Keratinocyte (primary cell): ENCODE data around the gene UMAD1. TPM values are rescaled to one million over a fixed set of nuclear protein-coding genes. Genes with fewer than 3 reads are reported as not detected.

Source experiments
- DNase-seq: peaks from one replicate; pipeline ENCODE4 v3.0.0-alpha.2; 2011; ENCODE audit warnings: low read depth, missing footprints, low spot score
- FAIRE-seq: peaks from 2 replicates; lab custom pipeline; 2011; peaks lifted over from hg19 to GRCh38; lab: Jason Lieb, UNC
- H2AFZ ChIP-seq: 2 replicates; pipeline ENCODE4 v1.6.0; 2012; ENCODE audit warnings: low read length, control low read depth, inconsistent platforms; ENCODE audit not compliant: control insufficient read depth
- H3K27ac ChIP-seq: 2 replicates; pipeline ENCODE4 v1.5.1; 2011; ENCODE audit warnings: low read length; ENCODE audit not compliant: control insufficient read depth, insufficient read depth
- H3K27me3 ChIP-seq: 3 replicates; pipeline ENCODE4 v1.6.0; 2011; ENCODE audit warnings: low read length; ENCODE audit not compliant: control insufficient read depth, insufficient read depth; ENCODE audit errors: extremely low read depth
- H3K36me3 ChIP-seq, 2 experiments: 2 replicates in 1 of 2; 3 replicates in 1 of 2; pipeline ENCODE4 v1.5.1; 2011; ENCODE audit warnings: low read length in 2 of 2, mild to moderate bottlenecking in 1 of 2; ENCODE audit not compliant: control insufficient read depth in 2 of 2, insufficient read depth in 2 of 2; ENCODE audit errors: extremely low read depth in 1 of 2
- H3K4me1 ChIP-seq: 3 replicates; pipeline ENCODE4 v1.5.1; 2011; ENCODE audit warnings: low read length; ENCODE audit not compliant: control insufficient read depth, insufficient read depth; ENCODE audit errors: extremely low read depth
- H3K4me2 ChIP-seq: 3 replicates; pipeline ENCODE4 v1.6.0; 2011; ENCODE audit warnings: low read depth, low read length; ENCODE audit not compliant: control insufficient read depth, insufficient read depth; ENCODE audit errors: extremely low read depth
- H3K4me3 ChIP-seq, 3 experiments: fragments of 200-600 bp in 1 of 3; sonication (generic) in 1 of 3; 2 replicates in 2 of 3; 3 replicates in 1 of 3; pipeline ENCODE4 v1.5.1; 2011 to 2016; ENCODE audit warnings: low read length in 3 of 3, mild to moderate bottlenecking in 3 of 3, control low read depth in 2 of 3, inconsistent platforms in 1 of 3, low read depth in 1 of 3, mixed read lengths in 1 of 3, mixed run types in 1 of 3, moderate library complexity in 1 of 3; ENCODE audit not compliant: control insufficient read depth in 2 of 3, insufficient read depth in 2 of 3; ENCODE audit errors: extremely low read depth in 1 of 3
- H3K79me2 ChIP-seq: 2 replicates; pipeline ENCODE4 v1.6.0; 2012; ENCODE audit warnings: low read length; ENCODE audit not compliant: control insufficient read depth, insufficient read depth
- H3K9ac ChIP-seq: 3 replicates; pipeline ENCODE4 v1.6.0; 2011; ENCODE audit warnings: low read length; ENCODE audit not compliant: control insufficient read depth, insufficient read depth; ENCODE audit errors: extremely low read depth
- H3K9me1 ChIP-seq: 3 replicates; pipeline ENCODE4 v1.6.0; 2011; ENCODE audit warnings: low read length; ENCODE audit not compliant: control insufficient read depth, insufficient read depth; ENCODE audit errors: extremely low read depth
- H3K9me3 ChIP-seq: 2 replicates; pipeline ENCODE4 v1.5.1; 2012; ENCODE audit warnings: low read depth, low read length; ENCODE audit not compliant: control insufficient read depth
- H4K20me1 ChIP-seq: 3 replicates; pipeline ENCODE4 v1.6.0; 2011; ENCODE audit warnings: low read length; ENCODE audit not compliant: control insufficient read depth, insufficient read depth; ENCODE audit errors: extremely low read depth
- EZH2 ChIP-seq: IDR thresholded peaks from one replicate; pipeline ENCODE4 v1.6.1; 2012; ENCODE audit warnings: inconsistent platforms, mild to moderate bottlenecking, low read length, moderate library complexity
- dilution Hi-C: fragments of 300-500 bp; cut with MboI; formaldehyde crosslinking; loops from one replicate; pipeline ENCODE4 v1.7.0; 2020; ENCODE audit warnings: low sequenced_read_pairs; ENCODE audit not compliant: extremely low pct_ligation_motif_present
- polyA plus RNA-seq, 5 experiments: library from polyadenylated mRNA; depleted of rRNA in 3 of 5; stranded (reverse) in 3 of 5; stranded (forward) in 1 of 5; unstranded in 1 of 5; fragments of >200 nt; gene quantifications; 1 replicate in 1 of 5; 2 replicates in 3 of 5; 3 replicates in 1 of 5; pipeline versions ENCODE4 v1.2.1 to v1.2.3, GENCODE V29; 2011 to 2012; ENCODE audit warnings: missing spikeins in 2 of 5, low read depth in 1 of 5, low replicate concordance in 1 of 5
- TF ChIP-seq, protein P1 (sequence below), 3 experiments: IDR thresholded peaks in 1 of 3; conservative IDR thresholded peaks in 1 of 3; optimal IDR thresholded peaks in 1 of 3; 2 replicates in 2 of 3; 3 replicates in 1 of 3; pipeline versions ENCODE3 to v1.5.1; 2011; ENCODE audit warnings: low read length in 3 of 3, mild to moderate bottlenecking in 3 of 3, moderate library complexity in 2 of 3, control low read depth in 1 of 3, inconsistent platforms in 1 of 3; ENCODE audit not compliant: insufficient read depth in 2 of 3; ENCODE audit errors: extremely low read depth in 1 of 3

The UMAD1 gene
- polyA plus RNA-seq, 1 donor (not counting 4 experiments of a cell fraction or from before 2014, with no cell fraction given), result 18.2 TPM

DNA sequence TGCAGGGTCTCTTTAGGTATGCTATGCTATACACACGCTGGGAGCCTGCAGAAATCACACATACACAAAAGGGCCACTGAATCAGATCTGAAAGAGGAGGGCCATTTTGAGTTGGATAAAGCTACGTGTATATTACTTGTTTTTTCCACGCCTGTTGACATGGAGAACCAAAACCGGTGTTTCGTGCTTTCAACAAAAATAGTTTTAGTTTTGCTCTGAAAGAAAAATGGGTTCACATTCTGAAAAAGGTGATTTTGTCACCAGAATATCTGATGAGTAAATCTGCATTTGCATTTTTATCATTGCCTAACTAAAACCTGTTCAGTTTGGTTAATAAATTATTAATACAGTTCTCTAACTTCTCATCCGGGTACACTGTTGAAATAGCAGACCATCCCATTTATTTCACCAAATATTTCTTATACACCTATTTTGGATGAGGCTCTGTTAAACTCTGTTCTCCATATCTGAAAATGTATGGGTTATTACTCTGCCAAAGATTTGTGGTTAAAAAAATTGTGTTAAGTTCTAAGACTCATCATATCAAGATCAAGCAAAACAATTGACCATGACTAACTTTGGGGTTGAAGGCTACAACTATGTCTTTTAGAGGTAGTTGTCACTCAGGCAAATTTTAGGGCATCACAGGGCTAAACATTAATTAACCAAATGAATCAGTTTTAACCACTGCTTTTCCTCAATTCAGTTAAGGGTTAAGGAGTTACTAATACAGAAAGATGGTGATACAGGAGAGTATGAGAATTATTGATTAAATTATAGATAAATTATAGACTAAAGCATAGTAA, 179.1 kb downstream of the UMAD1 start:
- Histone ChIP-seq H3K4me1 (no peaks in the 10 kb centered on the region), H3K27me3 (no peaks in the 10 kb centered on the region), H3K4me2 (no peak overlapping the region), H2AFZ (no peak overlapping the region), H3K27ac (no peak overlapping the region), H3K36me3 (no peaks in the 10 kb centered on the region), H3K4me3 (no peak overlapping the region), H3K9me3 (no peaks in the 10 kb centered on the region), H4K20me1 (no peaks in the 10 kb centered on the region), H3K9ac (no peak overlapping the region), H3K79me2 (no peaks in the 10 kb centered on the region), H3K9me1 (no peaks in the 10 kb centered on the region)
- no peak for FAIRE-seq
- no peak for DNase-seq
- dilution Hi-C loops, result no loop called here
- TF ChIP-seq EZH2, result no peak
- TF ChIP-seq, protein P1, sequence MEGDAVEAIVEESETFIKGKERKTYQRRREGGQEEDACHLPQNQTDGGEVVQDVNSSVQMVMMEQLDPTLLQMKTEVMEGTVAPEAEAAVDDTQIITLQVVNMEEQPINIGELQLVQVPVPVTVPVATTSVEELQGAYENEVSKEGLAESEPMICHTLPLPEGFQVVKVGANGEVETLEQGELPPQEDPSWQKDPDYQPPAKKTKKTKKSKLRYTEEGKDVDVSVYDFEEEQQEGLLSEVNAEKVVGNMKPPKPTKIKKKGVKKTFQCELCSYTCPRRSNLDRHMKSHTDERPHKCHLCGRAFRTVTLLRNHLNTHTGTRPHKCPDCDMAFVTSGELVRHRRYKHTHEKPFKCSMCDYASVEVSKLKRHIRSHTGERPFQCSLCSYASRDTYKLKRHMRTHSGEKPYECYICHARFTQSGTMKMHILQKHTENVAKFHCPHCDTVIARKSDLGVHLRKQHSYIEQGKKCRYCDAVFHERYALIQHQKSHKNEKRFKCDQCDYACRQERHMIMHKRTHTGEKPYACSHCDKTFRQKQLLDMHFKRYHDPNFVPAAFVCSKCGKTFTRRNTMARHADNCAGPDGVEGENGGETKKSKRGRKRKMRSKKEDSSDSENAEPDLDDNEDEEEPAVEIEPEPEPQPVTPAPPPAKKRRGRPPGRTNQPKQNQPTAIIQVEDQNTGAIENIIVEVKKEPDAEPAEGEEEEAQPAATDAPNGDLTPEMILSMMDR (optimal IDR thresholded peaks at IDR 0.05 in 1 of 3, IDR thresholded peaks at IDR 0.05 in 1 of 3, conservative IDR thresholded peaks at IDR 0.05 in 1 of 3; ENCODE audit: extremely low read depth in 1 of 3, insufficient read depth in 2 of 3, low read length in 3 of 3), result no peak

GRCh38 chr7:7820409-7820808, 179.9 kb downstream of the UMAD1 start:
- no peaks in the 10 kb centered on the region for H3K9me1 ChIP-seq
- dilution Hi-C loops, result no loop called here
- no peak for TF ChIP-seq EZH2
- TF ChIP-seq, protein P1 (optimal IDR thresholded peaks at IDR 0.05 in 1 of 3, IDR thresholded peaks at IDR 0.05 in 1 of 3, conservative IDR thresholded peaks at IDR 0.05 in 1 of 3; ENCODE audit: extremely low read depth in 1 of 3, insufficient read depth in 2 of 3, low read length in 3 of 3), result no peak
- no peaks in the 10 kb centered on the region for H3K36me3 ChIP-seq
- no peaks in the 10 kb centered on the region for H3K4me1 ChIP-seq
- no peaks in the 10 kb centered on the region for H4K20me1 ChIP-seq
- DNase-seq, result no peak
- no peaks in the 10 kb centered on the region for H3K9me3 ChIP-seq
- H3K79me2 ChIP-seq, result no peaks in the 10 kb centered on the region
- no peak for FAIRE-seq
- H3K27ac ChIP-seq, result no peak overlapping the region
- no peaks in the 10 kb centered on the region for H3K27me3 ChIP-seq
- H3K9ac ChIP-seq, result no peak overlapping the region
- H3K4me2 ChIP-seq, result no peak overlapping the region
- H2AFZ ChIP-seq, result no peak overlapping the region
- no peak overlapping the region for H3K4me3 ChIP-seq
